CD4-positive, alpha-beta T cell treated with Interleukin-15 for 4 hours (primary cell): ENCODE measurements around the gene POLR2I.

Experiments
- DNase-seq: peaks from one replicate; pipeline ENCODE4 v3.0.0-alpha.2; 2020; ENCODE audit warnings: low spot score

The POLR2I gene

GRCh38 chr19:36131221-36131620 lies 16.5 kb upstream of the POLR2I start:
- peak; percentile 11 for DNase-seq

DNA sequence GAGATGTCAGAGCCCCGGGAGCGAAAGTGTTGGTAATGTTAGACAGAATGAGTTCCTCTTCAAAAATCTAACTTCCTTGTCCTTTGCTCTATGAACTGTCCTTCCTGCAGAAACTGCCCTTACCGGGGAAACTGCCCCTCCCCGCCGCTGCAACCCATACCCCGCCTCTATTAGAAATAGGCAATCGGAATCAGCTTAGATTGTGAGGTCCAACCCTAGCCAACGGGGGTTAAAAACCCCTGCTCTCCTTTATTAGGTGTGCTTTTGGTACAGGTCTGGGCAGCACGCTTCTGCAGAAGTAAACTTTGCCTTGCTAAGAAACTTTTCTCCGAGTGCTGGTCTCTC lies 13.7 kb upstream of the POLR2I start:
- no peak for DNase-seq

GRCh38 chr19:36125557-36125956 lies 10.9 kb upstream of the POLR2I start:
- no peak for DNase-seq

GRCh38 chr19:36121486-36122124 lies 6.9 kb upstream of the POLR2I start:
- DNase-seq = no peak

DNA sequence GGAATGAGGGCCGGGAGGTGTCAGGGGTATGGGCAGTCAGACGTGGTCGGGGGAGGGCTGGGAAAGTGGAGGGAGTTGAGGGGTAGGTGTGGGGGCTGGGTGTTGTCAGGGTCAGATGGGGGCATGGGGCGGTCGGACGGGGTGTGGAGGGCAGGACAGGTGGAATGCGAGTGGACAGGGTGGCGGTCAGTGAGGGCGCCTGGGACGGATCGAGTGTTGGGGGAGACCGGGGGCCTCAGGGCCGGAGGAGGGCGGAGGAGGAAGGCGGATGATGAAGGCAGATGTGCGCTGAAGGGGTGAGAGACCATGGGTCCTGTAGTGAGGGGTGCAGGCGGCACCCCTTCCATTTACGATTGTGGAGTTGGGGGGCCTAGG lies 6.3 kb upstream of the POLR2I start:
- DNase-seq = no peak

DNA sequence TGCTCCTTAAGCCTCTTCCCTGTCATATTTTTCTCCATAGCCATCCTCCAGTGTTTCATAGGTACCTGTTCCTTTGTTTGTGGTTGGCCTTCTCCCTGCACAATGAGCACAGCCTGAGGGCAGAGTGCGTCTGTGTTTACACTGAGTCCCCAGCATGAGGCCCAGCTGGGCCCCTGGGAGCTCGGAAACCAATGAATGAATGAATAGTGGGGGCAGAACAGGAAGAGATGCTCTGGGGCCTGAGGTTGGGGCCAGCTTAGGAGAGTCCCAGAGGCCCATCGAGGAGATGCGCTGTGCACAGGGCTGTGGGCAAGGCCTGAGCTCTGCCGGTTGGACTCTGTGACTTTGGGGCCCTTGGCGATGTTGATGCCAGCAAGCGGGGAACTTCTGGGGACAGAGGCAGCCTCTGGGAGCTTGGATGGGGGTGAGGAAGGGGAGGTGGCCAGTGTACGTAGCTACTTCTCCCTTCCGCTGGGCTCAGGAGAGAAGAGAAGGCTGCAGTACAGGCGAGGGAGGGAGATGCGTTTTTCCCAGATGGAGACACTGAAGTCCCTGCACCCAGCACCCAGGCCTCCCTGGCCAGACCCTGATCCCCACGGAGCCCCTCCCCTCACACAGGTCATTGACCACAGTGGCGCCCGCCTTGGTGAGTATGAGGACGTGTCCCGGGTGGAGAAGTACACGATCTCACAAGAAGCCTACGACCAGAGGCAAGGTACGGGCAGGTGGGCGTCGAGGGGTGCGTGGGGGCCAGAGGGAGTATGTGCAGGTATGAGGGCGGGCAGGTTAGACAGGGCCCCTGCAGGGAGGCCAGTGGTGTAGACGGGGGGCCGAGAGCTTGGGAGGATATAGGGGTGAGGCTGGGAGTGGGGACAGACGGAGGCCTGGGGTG lies 5.7 kb upstream of the POLR2I start:
- no peak for DNase-seq

GRCh38 chr19:36116344-36116637 lies 1.6 kb upstream of the POLR2I start:
- DNase-seq = no peak

GRCh38 chr19:36115453-36116343 lies 1.0 kb upstream of the POLR2I start, which contains the start of gene TBCB:
Gene TBCB (plus strand): TSS chr19:36115468. CDS start chr19:36115561, 93 bp downstream.
- DNase-seq = peak; percentile 92

DNA sequence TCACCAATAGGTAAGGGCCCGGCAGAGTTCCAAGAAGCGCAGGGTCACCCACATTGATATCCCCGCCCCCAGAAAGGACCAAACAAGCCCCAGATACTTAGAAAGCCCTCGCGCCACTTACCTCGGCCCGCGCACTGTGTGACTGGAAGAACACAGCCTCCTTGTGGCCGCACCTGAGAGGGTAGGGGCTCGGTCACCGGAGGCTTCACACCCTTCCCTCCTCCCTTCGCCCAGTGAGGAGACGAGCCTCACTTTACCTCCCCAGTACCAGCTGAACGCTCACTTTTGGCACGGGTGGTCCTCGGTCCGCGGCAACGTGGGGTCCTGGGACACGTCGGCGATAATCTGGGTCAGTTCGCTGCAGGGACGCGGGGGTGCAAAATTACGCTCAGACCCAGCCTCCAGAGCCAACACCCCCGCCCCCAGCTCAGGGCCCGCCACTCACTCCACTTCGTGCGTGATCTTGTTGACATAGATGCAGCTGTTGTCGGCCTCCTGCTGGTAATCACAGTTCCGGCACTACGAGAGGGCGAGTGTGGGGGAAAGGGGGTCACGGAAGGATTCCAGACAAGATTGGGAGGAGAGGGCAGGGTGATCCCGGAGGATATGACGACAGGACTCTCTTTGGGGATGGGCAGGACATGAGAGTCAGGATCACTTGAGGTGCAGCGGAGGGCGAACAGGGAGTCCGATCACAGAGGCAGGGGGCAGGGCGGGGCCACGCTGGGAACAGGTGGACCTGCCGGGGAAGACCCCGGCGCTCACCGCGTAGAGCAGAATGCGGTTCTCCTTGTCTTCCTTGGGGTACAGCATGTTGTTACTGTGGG lies 568 bp downstream of the POLR2I start:
- DNase-seq = peak; percentile 6

DNA sequence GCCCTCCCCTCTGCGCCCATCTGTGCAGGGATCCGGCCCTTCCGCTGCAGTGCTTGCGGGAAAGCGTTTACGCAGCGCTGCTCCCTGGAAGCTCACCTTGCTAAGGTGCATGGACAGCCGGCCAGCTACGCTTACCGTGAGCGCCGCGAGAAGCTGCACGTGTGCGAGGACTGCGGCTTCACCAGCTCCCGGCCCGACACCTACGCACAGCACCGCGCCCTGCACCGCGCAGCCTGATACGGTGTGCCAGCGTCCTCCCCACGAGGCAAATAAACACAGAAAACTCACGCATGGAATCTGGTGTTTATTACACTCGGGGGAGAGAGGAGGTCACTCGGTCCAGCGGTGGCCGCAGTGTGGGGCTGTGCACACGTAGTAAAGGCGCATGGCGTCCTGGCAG lies 1.2 kb downstream of the POLR2I start:
- DNase-seq = no peak

GRCh38 chr19:36112678-36113077 lies 2.0 kb downstream of the POLR2I start:
- no peak for DNase-seq

- DNase-seq = no peak
Measured at GRCh38 chr19:36111200-36111539, 3.5 kb downstream of the POLR2I start.

DNA sequence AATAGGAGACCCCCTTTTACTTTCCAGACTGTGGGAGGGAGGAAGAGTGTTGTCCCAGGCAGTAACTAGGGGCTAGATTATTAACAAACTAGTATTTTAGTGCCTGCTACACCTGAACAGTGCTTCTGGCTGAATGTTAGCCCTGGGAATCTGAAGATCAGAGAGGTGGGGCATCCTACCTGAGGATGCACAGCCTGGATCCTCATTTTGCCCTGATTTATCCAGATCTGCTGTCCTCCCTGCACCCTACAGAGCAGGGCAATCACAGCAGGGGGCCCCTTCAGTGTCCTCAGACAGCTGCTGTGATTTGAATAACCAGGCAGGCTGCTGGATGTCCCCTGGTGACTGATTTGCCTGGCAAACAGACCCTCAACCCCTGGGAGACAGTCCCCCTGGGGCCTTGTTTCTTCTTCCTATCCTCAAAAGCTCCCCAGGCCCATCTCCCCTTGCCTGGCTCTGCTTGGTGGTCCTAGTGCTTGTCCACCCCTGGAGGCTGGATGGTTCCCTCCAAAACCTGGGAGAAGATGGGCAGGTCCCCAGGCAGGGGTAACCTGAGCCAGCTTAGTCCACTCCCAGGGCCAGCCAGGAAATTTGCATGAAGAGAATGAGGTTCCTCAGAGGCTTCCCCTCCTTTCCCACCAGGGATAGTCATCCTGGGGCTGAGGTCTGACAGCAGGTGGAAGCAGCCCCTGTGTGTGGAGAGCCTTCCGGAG lies 4.0 kb downstream of the POLR2I start, which contains the start of gene OVOL3:
Gene OVOL3, plus strand, starts transcription at position 657 of the 713 bp plus-strand sequence. CDS start 60 bp downstream, outside the sequence.
- DNase-seq = no peak

DNA sequence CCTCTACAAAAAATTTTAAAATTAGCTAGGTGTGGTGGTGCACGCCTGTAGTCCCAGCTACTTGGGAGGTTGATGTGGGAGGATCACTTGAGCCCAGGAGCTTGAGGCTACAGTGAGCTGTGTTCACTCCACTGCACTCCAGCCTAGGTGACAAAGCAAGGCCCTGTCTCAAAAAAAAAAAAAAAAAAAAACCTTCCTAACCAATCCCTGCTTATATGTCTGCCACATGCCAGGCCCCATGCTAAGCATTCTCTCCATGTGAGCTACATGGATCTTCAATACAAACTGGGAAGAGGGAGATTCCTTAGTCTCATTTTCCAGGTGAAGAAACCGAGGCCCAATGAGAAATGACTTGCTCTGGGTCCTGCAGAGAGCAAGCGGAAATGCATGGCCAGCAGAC lies 6.0 kb downstream of the POLR2I start:
- DNase-seq = no peak

DNA sequence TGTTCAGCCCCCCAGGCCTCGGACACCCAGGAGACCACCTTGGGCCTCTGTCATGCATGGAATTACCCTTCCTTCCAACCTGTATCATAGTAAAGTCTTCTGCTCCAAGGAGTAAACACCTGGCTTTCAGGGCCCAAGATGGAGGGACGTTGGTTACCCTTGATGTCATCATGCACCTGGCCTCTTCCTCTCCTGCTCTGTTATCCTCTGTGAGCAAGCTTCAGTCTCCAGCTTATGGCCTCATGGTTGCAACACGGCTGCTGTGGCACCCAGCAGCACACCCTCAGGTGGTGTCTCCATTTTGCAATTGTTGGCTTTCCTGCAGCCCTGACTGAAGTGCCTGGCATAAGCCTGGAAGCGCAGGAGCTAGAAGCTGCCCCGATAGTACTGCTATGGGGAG lies 7.7 kb downstream of the POLR2I start:
- no peak for DNase-seq

- DNase-seq = no peak
Measured at GRCh38 chr19:36106441-36106840, 8.2 kb downstream of the POLR2I start.

GRCh38 chr19:36103842-36104552 lies 10.7 kb downstream of the POLR2I start:
- DNase-seq = no peak

GRCh38 chr19:36103040-36103626 lies 11.5 kb downstream of the POLR2I start:
- no peak for DNase-seq

DNA sequence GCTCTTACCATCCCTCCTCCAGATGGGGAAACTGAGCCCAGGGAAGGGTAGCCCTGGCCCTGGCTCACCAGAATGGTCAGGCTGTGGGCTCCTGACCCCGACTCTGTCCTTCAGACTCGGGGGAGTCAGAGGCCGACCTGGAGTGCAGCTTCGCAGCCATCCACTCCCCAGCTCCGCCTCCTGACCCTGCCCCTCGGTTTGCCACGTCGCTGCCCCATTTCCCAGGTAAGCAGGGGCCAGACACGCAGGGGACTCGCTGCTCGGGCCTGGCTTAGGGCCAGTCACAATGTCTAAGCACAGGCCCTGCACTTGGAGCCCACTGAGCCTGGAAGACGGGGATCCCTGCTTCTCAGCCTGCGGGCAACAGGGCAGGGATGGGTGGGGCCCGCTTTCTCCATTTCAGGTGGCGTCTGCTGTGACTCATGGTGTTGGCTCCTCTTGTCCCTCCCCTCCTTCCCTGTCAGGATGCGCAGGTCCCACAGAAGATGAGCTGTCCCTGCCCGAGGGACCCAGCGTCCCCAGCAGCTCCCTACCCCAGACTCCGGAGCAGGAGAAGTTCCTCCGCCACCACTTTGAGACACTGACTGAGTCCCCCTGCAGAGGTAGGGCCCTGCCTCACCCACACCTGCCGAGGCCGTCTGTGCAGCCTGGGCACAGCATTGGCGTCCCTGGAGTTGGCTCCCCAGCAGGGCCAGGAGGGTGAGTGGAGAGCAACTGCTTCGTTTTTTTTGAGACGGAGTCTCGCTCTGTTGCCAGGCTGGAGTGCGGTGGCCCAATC lies 12.9 kb downstream of the POLR2I start:
- no peak for DNase-seq
